ENCODE data around the gene SSBP3. TPM values are rescaled to one million over a fixed set of nuclear protein-coding genes. Genes with fewer than 3 reads are reported as not detected.

Gene SSBP3
- total and polyA plus RNA-seq, 2 of the 13 experiments (the other 11 are each of a cell fraction or from before 2014, with no cell fraction given), result 8.5 to 17.6 TPM

GRCh38 chr1:54199151-54199764, 206.9 kb downstream of the SSBP3 start (continued):
- TF ChIP-seq HMGXB4 (CRISPR knock-in tag; IDR thresholded peaks at IDR 0.05; ENCODE audit: borderline replicate concordance in 1 of 2, low read depth in 1 of 2), result 0 out of 4 replicates have a peak, but pooled peaks of 1 of the 2 experiments have one; percentile 18
- peak; percentile 43; the same call in 1 of the 2 replicates for TF ChIP-seq ZNF879 (CRISPR knock-in tag; IDR thresholded peaks at IDR 0.05)
- TF ChIP-seq NR2C2 (CRISPR knock-in tag; IDR thresholded peaks at IDR 0.05; ENCODE audit: borderline replicate concordance), result peak; percentile 24; the same call in 1 of the 2 replicates

GRCh38 chr1:54193453-54193852, 212.7 kb downstream of the SSBP3 start:
- ChIA-PET POLR2A (no interaction called here), CTCF (ENCODE audit: low intra/inter-chr PET ratio, low total read pairs) (no interaction called here)
- no peak for ATAC-seq
- H2AFZ ChIP-seq (ENCODE audit: low read length), result no peak overlapping the region
- no peaks in the 10 kb centered on the region for H3K9me3 ChIP-seq (ENCODE audit: low read length)
- no peak for TF ChIP-seq ZNF12 (CRISPR knock-in tag; IDR thresholded peaks at IDR 0.05)
- no peak for TF ChIP-seq ZNF672 (CRISPR knock-in tag; IDR thresholded peaks at IDR 0.05)
- TF ChIP-seq SP1 (IDR thresholded peaks at IDR 0.05), result no peak
- TF ChIP-seq SP1 (CRISPR knock-in tag; IDR thresholded peaks at IDR 0.05), result no peak
- no peak for TF ChIP-seq SKI (IDR thresholded peaks at IDR 0.05; ENCODE audit: partially characterized antibody)
- no peak for TF ChIP-seq ZBTB20 (CRISPR knock-in tag; IDR thresholded peaks at IDR 0.05; ENCODE audit: borderline replicate concordance, low read depth)
- no peak for TF ChIP-seq TMF1 (CRISPR knock-in tag; IDR thresholded peaks at IDR 0.05; ENCODE audit: low read depth)
- no peak for TF ChIP-seq FOXC1 (CRISPR knock-in tag; IDR thresholded peaks at IDR 0.05; ENCODE audit: borderline replicate concordance)
- H3K9ac ChIP-seq (ENCODE audit: insufficient read depth, low read depth, low read length), result no peak overlapping the region
- no peaks in the 10 kb centered on the region for H3K4me1 ChIP-seq (ENCODE audit: insufficient read depth, low read length)
- H4K20me1 ChIP-seq (ENCODE audit: insufficient read depth, low read length), result no peaks in the 10 kb centered on the region
- H3K79me2 ChIP-seq (ENCODE audit: insufficient read depth, low read length), result no peaks in the 10 kb centered on the region
- no peak overlapping the region for H3K4me2 ChIP-seq (ENCODE audit: low read depth, low read length)
- no peak overlapping the region for H3K27ac ChIP-seq (ENCODE audit: extremely low read length, insufficient read depth, low read length)
- H3K27me3 ChIP-seq (ENCODE audit: control insufficient read depth in 1 of 2, insufficient read depth in 2 of 2, low read length in 2 of 2), result no peaks in the 10 kb centered on the region
- 92% methylated on average over 5 of the region's 5 CpGs for WGBS (ENCODE audit: low lambda C conversion rate)
- no peak overlapping the region for H3K4me3 ChIP-seq (replicated peaks in 1 of 3; ENCODE audit: insufficient read depth in 1 of 3, low read depth in 2 of 3, low read length in 3 of 3)
- no peak for DNase-seq (ENCODE audit: low spot score)
- in situ Hi-C loops (cut with HindIII; ENCODE audit: extremely low pct_ligation_motif_present, low pct_unique_long_range_greater_than_20kb), result no loop called here
- intact Hi-C loops (cut with micrococcal nuclease; ENCODE audit: unreplicated experiment), result no loop called here
- no peak for FAIRE-seq
- H3K36me3 ChIP-seq (replicated peaks in 1 of 2; ENCODE audit: control insufficient read depth in 1 of 2, insufficient read depth in 2 of 2, low read length in 2 of 2), result peaks cover 4 to 6% of the 10 kb centered on the region in 2 experiments; a peak in 1 of 5 replicates
- BruUV-seq (replicated peaks), result no TSS peak
